Left renal cortex interstitium (tissue), 4 donors: ENCODE results near the gene GPR137. TPM values are rescaled to one million over a fixed set of nuclear protein-coding genes. Genes with fewer than 3 reads are reported as not detected.

ENCODE experiments used
- DNase-seq, 4 donors: peaks; one replicate each; pipeline ENCODE4 v3.0.0-alpha.2; 2013; ENCODE audit warnings: low read depth in 4 of 4, low spot score in 2 of 4, missing footprints in 1 of 4
- polyA plus RNA-seq, 4 donors: library from polyadenylated mRNA; unstranded; fragments of 120-200 nt; gene quantifications; one replicate each; pipeline ENCODE4 v1.2.1, GENCODE V29; 2013; ENCODE audit not compliant: insufficient read length in 4 of 4

GPR137 gene
- polyA plus RNA-seq, 4 donors = 25.6 to 52.9 (median 40.4) TPM

DNA sequence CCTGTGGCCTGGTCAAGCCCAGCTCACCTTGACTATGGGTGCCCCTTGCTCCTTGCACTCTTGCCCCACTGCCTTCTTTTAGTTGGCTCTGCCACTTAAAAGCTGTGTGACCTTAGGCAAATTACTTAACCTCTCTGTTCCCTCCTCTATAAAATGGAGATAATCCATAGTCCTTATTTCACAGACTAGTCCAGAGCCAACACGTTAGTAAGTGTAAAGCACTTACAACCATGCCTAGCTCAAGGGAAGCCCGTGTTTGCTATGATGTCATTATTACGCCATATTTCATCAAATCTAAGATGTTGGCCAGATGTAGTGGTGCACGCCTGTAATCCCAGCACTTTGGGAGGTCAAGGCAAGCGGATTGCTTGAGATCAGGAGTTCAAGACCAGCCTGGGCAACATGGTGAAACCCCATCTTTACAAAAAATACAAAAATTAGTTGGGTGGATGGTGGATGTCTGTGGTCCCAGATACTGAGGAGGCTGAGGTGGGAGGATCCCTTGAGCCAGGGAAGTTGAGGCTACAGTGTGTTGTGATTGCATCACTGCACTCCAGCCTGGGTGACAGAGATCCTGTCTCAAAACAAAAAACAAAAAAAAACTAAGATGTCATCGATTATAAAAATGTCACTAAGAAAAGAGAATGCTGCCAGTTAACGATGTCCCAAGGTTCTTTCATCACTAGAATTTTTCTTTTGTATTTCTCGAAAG, 52.0 kb downstream of the GPR137 start:
- no peak for DNase-seq

- DNase-seq = no peak
Measured at GRCh38 chr11:64338716-64339115, 53.1 kb downstream of the GPR137 start.

Other genes starting within 250 kb of the GPR137 start
- 1 to 10 TPM; 2.5 to 4.6 (median 3.2) TPM for gene FLRT1, start 249.9 kb upstream of the GPR137 start, polyA plus RNA-seq
- gene MACROD1, start 119.7 kb upstream of the GPR137 start, polyA plus RNA-seq = 10 to 100 TPM; 15.1 to 23.2 (median 19.5) TPM
- gene STIP1, start 99.7 kb upstream of the GPR137 start, polyA plus RNA-seq = 100 to 1,000 TPM; 156 to 207 (median 187) TPM
- 1 to 10 TPM; 4.4 to 8.1 (median 4.9) TPM for gene FERMT3, start 79.1 kb upstream of the GPR137 start, polyA plus RNA-seq
- 10 to 100 TPM; 32.9 to 58.5 (median 48.2) TPM for gene TRPT1, start 59.7 kb upstream of the GPR137 start, polyA plus RNA-seq
- gene NUDT22, start 59.6 kb upstream of the GPR137 start, polyA plus RNA-seq = 10 to 100 TPM; 21.4 to 41.4 (median 32.5) TPM
- 10 to 100 TPM; 54.6 to 78.9 (median 72.2) TPM for gene DNAJC4, start 55.3 kb upstream of the GPR137 start, polyA plus RNA-seq
- gene VEGFB, start 51.3 kb upstream of the GPR137 start, polyA plus RNA-seq = 100 to 1,000 TPM in 2 of 4 donors, 10 to 100 TPM in 2; 76.6 to 116 (median 99.7) TPM
- gene FKBP2, start 44.8 kb upstream of the GPR137 start, polyA plus RNA-seq = 100 to 1,000 TPM in 2 of 4 donors, 10 to 100 TPM in 2; 94.5 to 110 (median 102) TPM
- 100 to 1,000 TPM in 1 of 4 donors, 10 to 100 TPM in 3; 53.8 to 117 (median 76.0) TPM for gene PPP1R14B, start 38.9 kb upstream of the GPR137 start, polyA plus RNA-seq
- gene PLCB3, start 34.3 kb upstream of the GPR137 start, polyA plus RNA-seq = 10 to 100 TPM; 11.8 to 17.5 (median 14.8) TPM
- gene BAD, start 1.2 kb upstream of the GPR137 start, polyA plus RNA-seq = 10 to 100 TPM; 44.2 to 72.0 (median 57.1) TPM
- under 1 TPM in 1 of 4 donors, not detected in 3; 0.09 TPM for gene KCNK4, start 5.5 kb downstream of the GPR137 start, polyA plus RNA-seq
- under 1 TPM in 1 of 4 donors, not detected in 3; 0.19 TPM for gene CATSPERZ, start 14.5 kb downstream of the GPR137 start, polyA plus RNA-seq
- 10 to 100 TPM; 17.9 to 31.1 (median 26.0) TPM for gene ESRRA, start 19.7 kb downstream of the GPR137 start, polyA plus RNA-seq
- gene TRMT112, start 31.7 kb downstream of the GPR137 start, polyA plus RNA-seq = 100 to 1,000 TPM; 209 to 285 (median 235) TPM
- 100 to 1,000 TPM; 187 to 282 (median 212) TPM for gene PRDX5, start 32.3 kb downstream of the GPR137 start, polyA plus RNA-seq
- gene CCDC88B, start 54.4 kb downstream of the GPR137 start, polyA plus RNA-seq = 1 to 10 TPM; 2.7 to 4.6 (median 3.7) TPM
- 10 to 100 TPM; 11.0 to 17.4 (median 15.0) TPM for gene RPS6KA4, start 73.3 kb downstream of the GPR137 start, polyA plus RNA-seq